ENCODE measurements around the gene OSBPL2. TPM values are rescaled to one million over a fixed set of nuclear protein-coding genes. Genes with fewer than 3 reads are reported as not detected.

Gene OSBPL2
- total RNA-seq, result 21.1 TPM

DNA sequence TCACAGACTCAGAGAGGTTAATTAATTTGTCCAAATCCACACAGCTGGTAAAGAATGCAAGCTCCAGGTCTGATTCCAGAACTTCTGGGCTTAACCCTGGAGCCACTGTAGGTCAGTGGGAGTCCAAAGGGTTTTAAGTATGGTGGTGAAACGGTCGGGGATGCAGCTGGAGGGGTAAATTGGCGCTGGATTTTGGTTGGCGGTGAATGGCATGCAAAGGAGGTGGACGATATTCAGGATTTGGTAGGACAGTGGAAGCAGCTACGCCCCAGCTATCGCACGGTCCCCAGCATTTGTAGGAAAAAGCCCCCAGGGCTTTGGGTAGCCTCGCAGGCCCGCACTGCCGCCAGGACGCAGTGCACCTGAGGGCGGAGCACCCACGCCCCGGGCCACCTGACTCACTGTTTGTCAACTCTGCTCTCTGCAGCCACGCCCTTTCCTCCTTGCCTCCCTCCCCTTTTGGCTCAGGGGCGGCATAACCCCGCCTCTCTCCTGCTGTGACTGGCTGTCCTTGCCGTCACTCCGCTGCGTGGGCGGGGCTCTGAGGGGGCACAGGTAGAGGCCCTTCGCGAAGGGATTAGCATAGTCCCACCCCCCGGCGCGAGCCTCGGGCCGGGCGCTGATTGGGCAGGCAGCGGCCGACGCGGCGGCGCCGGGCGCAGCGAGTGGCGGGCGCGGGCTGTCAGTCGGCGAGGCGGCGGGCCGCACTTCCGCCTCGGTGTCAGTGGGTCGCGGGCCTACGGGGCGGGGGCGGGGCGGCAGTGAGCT is at the start of gene OSBPL2:
Gene OSBPL2 (plus strand): TSS at position 721 of the 768 bp plus-strand sequence. CDS start 17,664 bp downstream, outside the sequence.
- ATAC-seq, result peak; percentile 97
- peak; percentile 100 for DNase-seq (ENCODE audit: low spot score)

DNA sequence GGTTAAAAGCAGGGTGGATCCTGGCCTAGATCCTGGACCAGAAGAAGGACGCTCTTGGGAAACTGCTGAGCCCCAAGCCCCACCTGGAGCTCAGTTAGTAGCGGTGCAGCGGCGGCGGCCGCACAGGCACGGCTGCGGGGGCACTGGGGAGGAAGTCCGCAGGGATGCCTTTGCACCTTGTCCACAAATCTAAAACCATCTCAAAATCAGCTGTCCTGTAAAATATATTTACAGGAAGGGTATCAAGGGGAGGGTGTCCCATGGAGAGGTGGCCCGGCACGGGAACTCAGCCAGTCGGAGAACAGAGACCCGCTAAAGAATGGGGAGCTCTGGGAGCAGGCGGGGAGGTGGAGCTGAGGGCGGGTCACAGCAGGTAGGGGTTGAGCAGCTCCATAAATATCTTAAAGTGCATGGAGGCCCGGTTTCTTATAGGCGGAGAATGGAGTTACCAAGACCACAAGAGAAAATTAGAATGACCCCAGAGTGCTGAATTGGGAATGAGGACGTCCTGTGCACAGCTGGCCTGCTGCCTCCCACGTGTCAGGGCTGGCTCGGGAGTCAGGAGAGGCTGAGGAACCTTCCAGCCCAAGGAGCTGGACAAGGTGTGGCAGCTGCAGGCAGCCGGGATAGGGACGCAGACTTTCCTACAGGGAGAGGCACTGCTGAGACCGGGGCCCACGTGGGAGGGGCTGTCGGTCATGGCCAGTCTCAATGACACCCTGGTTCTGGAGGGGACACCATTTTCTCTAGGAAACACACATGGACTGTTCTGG is 47.5 kb upstream of the OSBPL2 start:
- DNase-seq (ENCODE audit: low spot score), result no peak
- no peak for ATAC-seq

DNA sequence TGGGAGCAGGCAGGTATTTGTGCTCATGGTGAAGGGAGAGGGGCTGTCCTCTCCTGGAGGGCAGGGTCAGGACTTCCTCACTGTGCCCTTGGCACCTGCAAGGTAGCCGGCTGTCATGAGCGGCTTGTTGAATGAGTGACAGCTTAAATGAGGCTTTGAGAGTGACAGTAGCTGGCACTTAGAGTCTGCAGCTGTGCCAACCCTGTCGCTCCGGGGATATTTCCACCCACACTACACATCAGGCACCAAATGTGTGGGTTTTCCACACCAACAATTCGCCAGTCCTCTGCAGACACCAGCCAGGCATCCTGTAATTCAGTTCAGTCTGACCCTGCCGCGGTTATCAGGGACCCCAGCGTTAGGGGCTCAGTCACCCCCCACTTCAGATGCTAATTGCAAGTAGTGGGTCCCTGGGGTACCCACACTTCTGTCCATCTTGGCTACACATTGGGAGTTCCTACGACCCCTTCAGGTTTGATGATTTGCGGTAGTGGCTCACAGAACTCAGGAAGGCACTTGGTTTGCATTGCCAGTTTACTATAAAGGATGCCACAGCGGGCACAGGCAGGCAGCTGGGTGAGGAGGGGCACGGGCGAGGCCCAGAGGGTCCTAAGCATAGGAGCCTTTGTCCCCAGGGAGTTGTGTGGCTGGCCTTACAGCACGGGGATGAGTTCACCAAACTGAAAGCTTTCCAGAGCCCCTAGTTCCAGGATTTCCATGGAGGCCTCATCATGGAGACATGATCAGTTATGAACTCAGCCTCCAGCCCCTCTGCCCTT is 46.4 kb upstream of the OSBPL2 start:
- DNase-seq (ENCODE audit: low spot score) (no peak), ATAC-seq (no peak)

DNA sequence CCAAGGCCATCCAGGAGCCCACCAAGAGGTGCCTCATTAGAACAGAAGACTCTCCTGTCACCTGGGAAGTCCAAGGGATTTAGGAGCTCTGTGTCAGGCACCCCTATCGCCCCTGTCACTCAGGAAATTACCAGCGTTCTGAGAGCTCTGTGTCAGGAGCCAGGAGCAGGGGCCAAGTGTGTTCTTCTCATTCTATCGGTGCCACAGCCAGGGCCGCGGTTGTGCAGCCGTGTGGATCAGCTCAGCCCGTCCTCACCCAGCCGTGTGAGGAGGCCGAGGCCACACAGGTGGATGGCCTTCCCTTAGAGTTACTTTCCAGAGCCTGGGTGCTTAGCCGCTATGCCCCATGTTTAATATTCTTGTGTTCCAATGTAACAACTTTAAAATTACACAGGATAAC is 45.7 kb upstream of the OSBPL2 start:
- peak; percentile 44 for ATAC-seq
- no peak for DNase-seq (ENCODE audit: low spot score)

DNA sequence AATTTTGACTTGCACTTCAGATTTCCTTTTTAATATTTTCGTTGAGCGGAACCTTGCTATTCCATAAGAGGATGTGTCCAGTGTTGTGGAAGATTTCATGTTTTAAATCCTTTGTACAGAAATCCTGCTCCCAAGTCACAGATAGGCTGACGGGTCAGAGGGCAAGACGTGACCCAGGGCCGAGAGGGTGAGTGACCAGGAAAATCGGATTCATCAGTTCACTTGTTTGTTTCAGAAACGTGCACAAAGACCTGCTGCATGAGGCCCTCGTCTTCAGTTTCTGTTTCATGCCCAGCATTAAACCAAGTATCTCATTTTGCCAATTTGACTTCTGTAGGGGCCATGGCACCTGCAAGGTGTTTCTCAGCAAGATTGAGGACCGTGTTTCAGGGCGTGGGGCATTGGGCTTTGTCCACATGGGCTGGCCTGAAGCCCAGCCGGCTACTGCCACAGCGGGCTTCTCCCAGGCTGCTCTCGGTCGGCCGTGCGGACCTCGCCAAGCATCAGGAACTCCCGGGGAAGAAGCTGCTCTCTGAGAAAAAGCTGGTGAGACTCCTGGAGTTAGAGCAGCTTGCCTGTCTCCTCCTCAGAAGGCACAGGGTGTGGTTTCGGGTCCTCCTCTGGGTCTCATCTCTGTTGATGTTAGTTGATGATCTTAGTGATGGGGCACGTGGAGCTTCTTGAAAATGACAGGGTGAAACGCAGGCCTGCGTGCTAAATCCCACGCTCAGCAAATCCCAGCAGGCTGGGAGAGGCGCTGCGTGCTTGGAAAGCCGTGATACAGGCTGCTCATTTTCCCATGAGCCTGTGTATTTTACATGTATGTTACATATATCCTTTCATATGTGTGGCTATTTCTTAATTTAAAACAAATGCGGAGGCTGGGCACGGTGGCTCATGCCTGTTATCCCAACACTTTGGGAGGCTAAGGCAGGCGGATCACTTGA is 45.0 kb upstream of the OSBPL2 start:
- DNase-seq (ENCODE audit: low spot score) (no peak), ATAC-seq (peak; percentile 64)

DNA sequence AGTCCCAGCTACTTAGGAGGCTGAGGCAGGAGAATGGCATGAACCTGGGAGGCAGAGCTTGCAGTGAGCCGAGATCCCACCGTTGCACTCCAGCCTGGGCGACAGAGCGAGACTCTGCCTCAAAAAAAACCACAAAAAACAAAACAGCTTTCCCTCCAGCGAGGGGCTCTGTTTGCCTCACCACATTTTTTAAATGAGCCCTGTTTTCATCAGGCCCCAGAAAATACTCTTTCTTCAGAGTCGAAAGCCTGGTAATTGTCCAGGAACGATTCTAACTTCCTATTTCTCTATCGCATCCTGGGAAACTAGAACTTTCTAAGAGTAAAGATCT is 43.3 kb upstream of the OSBPL2 start:
- ATAC-seq (no peak), DNase-seq (ENCODE audit: low spot score) (no peak)

DNA sequence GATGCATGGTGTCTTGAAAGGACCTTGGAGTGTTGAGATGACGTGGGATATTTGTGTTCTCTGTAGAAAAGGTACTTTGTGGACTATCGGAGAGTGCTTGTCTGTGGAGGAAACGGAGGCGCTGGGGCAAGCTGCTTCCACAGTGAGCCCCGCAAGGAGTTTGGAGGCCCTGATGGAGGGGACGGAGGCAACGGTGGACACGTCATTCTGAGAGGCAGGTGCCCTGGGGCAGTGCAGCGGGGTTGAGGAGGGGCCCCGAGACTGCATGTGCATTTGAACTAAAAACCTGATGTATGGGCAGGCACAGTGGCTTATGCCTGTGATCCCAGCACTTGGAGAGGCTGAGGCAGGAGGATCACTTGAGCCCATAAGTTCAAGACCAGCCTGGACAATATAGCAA is 42.6 kb upstream of the OSBPL2 start:
- no peak for DNase-seq (ENCODE audit: low spot score)

DNA sequence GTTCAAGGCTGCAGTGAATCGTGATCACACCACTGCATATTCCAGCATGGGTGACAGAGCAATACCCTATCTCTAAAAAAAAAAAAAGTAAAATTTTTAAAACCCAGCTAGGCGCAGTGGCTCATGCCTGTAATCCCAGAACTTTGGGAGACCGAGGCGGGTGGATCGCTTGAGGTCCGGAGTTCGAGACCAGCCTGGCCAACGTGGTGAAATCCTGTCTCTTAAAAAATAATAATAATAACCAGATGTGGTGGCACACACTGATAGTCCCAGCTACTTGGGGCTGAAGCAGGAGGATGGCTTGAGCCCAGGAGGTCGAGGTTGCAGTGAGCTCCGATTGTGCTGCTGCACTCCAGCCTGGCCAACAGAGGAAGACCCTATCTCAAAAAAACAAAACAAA is 42.0 kb upstream of the OSBPL2 start:
- ATAC-seq, result no peak
- no peak for DNase-seq (ENCODE audit: low spot score)

More for the DNA sequence above, 42.6 kb upstream of the OSBPL2 start:
- ATAC-seq, result no peak

DNA sequence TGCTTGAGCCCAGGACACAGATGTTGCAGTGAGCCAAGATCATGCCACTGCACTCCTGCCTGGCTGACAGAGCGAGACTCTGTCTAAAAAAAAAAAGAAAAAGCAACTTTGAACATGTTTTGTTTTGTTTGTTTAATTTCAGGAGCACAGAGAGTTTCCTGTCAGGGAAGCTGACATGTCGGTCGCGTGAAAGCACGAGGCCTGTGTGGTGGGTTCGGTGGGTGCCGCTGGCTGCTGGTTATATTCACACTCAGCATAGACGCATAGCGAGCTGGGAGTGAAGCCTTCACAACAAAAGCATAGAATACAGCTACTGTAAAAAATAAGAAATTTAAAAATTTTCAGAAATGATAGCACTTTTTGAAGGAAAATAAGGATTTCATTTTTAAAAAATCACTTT is 41.0 kb upstream of the OSBPL2 start:
- ATAC-seq (no peak), DNase-seq (ENCODE audit: low spot score) (no peak)

DNA sequence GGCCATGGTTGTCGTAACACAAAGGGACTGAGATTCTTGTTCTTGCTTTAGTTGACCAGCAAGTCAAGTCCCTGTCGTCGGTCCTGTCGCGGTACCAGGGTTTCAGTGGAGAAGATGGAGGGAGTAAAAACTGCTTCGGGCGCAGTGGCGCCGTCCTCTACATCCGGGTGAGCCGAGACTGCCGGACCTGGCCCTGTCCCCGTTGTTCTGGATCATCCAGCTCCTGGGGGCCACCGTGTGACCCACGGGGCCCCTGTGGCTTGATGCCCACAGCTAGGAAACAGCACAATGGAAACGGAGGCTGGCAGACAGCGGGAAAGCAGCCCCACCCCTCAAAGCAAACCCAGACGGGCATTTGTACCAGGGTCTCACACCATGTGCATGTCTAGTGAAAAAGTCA is 40.5 kb upstream of the OSBPL2 start:
- DNase-seq (ENCODE audit: low spot score), result no peak
- no peak for ATAC-seq

DNA sequence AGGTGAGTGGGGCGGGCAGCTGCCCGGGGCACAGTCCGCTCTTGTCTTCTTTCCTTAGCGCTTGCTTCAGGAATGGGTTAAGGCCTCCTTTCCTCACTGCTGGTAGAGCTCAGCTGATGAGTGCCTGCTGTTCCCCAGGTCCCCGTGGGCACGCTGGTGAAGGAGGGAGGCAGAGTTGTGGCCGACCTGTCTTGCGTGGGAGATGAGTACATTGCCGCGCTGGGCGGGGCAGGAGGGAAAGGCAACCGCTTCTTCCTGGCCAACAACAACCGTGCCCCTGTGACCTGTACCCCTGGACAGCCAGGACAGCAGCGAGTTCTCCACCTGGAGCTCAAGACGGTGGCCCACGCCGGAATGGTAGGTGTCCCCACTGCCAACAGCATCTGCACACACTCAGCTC is 39.8 kb upstream of the OSBPL2 start:
- no peak for DNase-seq (ENCODE audit: low spot score)
- ATAC-seq, result no peak

DNA sequence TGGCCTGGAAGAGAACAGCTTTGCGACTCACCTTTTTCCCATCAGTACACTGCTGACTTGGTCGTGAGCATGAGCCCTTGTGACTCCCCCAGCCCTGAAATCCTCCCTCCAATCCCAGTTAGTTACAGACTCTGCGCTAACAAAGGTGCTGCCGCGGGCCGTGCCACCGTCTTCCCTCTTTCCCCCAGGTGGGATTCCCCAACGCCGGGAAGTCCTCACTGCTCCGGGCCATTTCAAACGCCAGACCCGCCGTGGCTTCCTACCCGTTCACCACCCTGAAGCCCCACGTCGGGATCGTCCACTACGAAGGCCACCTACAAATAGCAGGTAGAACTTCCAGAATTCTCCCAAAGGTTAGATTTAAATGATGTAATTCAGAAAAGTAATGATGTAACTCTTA is 39.4 kb upstream of the OSBPL2 start:
- ATAC-seq, result no peak
- DNase-seq (ENCODE audit: low spot score), result no peak

DNA sequence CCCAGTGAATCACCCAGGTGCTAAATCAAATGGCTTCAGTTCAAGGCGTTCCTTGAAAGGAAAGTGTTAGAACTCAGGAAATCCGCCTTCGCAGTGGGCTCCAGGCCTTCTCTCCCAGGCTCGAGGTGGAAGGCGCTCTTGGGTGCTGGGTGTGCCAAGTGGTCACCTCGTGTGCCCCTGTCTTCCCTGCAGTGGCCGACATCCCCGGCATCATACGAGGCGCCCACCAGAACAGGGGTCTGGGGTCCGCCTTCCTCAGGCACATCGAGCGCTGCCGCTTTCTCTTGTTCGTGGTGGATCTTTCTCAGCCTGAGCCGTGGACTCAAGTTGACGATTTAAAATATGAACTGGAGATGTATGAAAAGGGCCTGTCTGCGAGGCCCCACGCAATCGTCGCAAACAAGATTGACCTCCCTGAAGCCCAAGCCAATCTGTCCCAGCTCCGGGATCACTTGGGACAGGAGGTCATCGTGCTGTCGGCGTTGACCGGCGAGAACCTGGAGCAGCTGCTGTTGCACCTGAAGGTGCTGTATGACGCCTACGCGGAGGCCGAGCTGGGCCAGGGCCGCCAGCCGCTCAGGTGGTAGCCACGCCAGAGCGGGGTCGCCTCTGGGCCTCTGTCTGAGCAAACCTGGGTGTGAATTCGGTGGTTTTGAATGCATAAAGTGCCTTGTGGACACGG is 37.7 kb upstream of the OSBPL2 start:
- DNase-seq (ENCODE audit: low spot score) (no peak), ATAC-seq (no peak)

DNA sequence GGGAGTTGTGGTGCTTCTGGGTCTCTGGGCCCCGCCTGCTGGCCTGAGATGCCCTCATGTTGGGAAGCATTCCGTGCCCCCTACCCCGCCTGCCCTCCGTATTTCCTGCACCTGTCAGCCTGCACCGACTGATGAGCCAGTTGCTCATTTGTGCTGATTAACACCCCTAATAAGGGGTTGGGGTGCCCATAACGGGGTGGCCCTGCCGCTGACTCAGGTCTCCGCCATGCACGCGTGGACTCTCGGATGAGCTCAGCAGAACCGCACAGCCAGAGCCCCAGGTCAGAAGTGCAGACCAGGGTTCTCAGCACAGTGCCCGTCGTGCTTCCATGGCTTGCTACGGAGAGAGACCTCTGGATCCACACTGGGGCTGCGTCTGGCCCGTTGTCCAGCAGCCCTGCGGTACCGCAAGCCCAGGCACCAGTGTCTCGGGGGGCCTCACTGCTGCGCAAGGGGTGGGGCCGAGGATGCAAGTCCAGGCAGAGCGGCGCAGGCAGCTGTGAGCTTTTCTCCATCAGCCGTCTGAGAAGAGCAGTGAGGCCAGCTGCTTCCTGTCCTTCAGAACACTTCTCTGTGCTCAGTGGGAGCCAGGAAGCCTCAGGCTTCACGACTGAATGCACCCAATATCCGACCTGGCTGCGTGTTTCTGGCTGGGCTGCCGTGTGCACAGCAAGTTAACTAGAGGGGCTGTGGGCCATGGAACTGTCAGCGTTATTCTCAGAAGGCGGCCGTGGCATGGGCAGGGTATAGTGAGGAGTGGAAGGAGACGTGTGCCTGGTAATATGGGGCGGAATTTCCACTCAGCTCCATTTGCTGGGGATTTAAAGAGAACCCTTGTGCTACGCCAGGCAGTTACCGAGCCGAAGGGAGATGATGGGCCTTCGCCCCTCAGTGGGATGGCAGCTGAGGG is 36.9 kb upstream of the OSBPL2 start:
- ATAC-seq (no peak), DNase-seq (ENCODE audit: low spot score) (no peak)

DNA sequence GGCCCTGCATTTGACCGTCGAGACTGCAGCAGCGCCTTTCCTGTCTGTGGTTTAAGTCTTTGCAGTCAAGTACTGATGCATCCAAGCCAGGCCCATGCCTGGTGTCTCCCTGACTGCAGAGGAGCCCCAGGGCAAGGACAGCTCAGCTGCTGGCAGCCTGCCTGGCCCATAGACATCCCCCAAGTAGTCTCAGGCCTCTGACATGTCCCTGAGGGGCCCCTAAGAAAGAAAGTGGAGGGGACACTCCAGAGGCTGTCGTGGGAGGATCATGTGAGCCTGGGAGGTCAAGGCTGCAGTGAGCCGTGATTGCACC is 36.3 kb upstream of the OSBPL2 start:
- DNase-seq (ENCODE audit: low spot score), result no peak
- ATAC-seq, result no peak

DNA sequence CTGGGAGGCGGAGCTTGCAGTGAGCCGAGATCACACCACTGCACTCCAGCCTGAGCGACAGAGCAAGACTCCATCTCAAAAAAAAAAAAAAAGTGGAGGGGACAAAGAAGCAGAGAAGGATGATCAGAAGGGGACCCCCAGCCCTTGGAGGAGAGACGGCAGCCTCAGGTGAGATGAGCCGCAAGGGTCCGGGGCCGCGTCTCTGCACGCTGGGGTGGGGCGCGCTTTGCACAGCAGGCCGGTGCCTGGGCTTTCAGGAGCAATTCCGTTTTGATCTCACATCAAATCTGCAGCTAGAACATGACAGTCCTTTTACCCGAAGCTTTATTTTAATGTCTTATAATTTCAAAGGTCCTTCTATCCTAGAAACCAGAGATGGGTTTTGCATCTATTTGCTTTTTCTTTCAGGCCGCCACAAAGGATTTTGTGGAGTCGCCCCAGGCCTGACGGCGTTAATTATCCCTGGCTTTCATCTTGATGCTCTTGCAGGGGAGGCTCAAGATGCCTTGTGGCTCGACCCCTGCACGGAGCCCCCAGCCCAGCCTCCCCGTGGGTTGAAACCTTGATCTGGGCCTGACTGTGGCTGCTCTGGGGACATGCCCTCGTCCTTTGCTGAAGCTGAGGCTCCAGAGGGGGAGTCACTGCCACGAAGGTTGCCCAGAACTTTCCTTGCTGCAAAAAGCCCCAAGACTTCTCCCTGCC is 35.5 kb upstream of the OSBPL2 start:
- DNase-seq (ENCODE audit: low spot score) (no peak), ATAC-seq (no peak)

DNA sequence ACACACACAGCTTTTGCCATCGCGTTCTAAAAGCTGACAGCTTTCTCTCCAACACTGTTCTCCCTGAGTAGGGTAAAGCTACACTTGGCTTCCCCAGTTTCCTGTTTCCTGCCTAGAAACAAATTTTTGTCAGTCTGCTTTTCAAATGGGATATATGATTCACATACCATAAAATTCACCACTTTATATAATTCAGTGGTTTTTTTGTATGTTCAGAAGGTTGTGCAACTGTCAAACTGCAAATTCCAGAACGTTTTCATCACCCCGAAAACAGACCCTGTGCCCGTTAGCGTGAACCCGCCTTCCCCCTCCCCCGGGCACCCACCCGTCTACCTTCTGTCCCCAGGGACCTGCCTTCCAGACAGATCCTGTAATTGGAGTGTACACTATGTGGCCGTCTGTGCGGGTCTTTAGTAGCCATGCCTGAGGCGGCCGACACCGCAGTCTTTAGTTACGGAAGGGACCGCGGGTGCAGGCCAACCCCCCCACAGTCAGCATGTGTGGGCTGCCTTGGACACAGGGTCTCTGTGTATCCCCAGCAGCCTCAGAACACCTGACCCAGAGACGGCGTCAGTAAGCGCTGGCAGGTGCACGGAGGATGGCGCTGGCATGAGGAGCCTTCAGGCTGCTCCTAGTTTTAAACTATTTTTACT is 34.8 kb upstream of the OSBPL2 start:
- no peak for DNase-seq (ENCODE audit: low spot score)
- no peak for ATAC-seq
